ENCODE results near the gene CCL20.
"Not testable (repeated sequence)": the region's sequence is repeated elsewhere in the genome, so short reads cannot be mapped to it uniquely, and the experiment has no call there.

The CCL20 gene

GRCh38 chr2:227796045-227796711, 17.5 kb upstream of the CCL20 start:
- Histone ChIP-seq H2AFZ (ENCODE audit: low read depth) (no peak overlapping the region), H3K79me2 (ENCODE audit: insufficient read depth, low read depth) (no peaks in the 10 kb centered on the region), H3K4me1 (ENCODE audit: low read depth, poor library complexity, severe bottlenecking) (no peaks in the 10 kb centered on the region), H3K9ac (no peak overlapping the region), H3K36me3 (ENCODE audit: insufficient read depth) (no peaks in the 10 kb centered on the region), H3K4me3 (IDR thresholded peaks at IDR 0.05; ENCODE audit: insufficient read depth, low read depth, low read length) (no peak overlapping the region), H3K27ac (no peak overlapping the region), H3K4me2 (no peak overlapping the region), H3K27me3 (ENCODE audit: insufficient read depth, low read depth) (no peaks in the 10 kb centered on the region), H4K20me1 (ENCODE audit: insufficient read depth) (no peaks in the 10 kb centered on the region)
- no peak for TF ChIP-seq CTCF (conservative IDR thresholded peaks at IDR 0.05; ENCODE audit: low read depth, low read length)

- H4K20me1 ChIP-seq (ENCODE audit: insufficient read depth); H3K79me2 ChIP-seq (ENCODE audit: insufficient read depth, low read depth); H3K27me3 ChIP-seq (ENCODE audit: insufficient read depth, low read depth); H3K4me2 ChIP-seq; H2AFZ ChIP-seq (ENCODE audit: low read depth); H3K9ac ChIP-seq; H3K4me1 ChIP-seq (ENCODE audit: low read depth, poor library complexity, severe bottlenecking); H3K4me3 ChIP-seq (IDR thresholded peaks at IDR 0.05; ENCODE audit: insufficient read depth, low read depth, low read length); H3K27ac ChIP-seq; H3K36me3 ChIP-seq (ENCODE audit: insufficient read depth): not testable (repeated sequence)
These were observed 16.9 kb upstream of the CCL20 start for GRCh38 chr2:227796768-227797167.

- no peak overlapping the region for H3K4me2 ChIP-seq
- H3K4me1 ChIP-seq (ENCODE audit: low read depth, poor library complexity, severe bottlenecking) = no peaks in the 10 kb centered on the region
- no peaks in the 10 kb centered on the region for H4K20me1 ChIP-seq (ENCODE audit: insufficient read depth)
- H3K9ac ChIP-seq = no peak overlapping the region
- no peaks in the 10 kb centered on the region for H3K27me3 ChIP-seq (ENCODE audit: insufficient read depth, low read depth)
- H3K27ac ChIP-seq = no peak overlapping the region
- TF ChIP-seq CTCF (conservative IDR thresholded peaks at IDR 0.05; ENCODE audit: low read depth, low read length) = no peak
- no peaks in the 10 kb centered on the region for H3K36me3 ChIP-seq (ENCODE audit: insufficient read depth)
- H2AFZ ChIP-seq (ENCODE audit: low read depth) = no peak overlapping the region
- no peak overlapping the region for H3K4me3 ChIP-seq (IDR thresholded peaks at IDR 0.05; ENCODE audit: insufficient read depth, low read depth, low read length)
- H3K79me2 ChIP-seq (ENCODE audit: insufficient read depth, low read depth) = no peaks in the 10 kb centered on the region
These were observed 14.4 kb upstream of the CCL20 start for GRCh38 chr2:227799202-227799601.

GRCh38 chr2:227802882-227803281, 10.8 kb upstream of the CCL20 start:
- no peaks in the 10 kb centered on the region for H3K36me3 ChIP-seq (ENCODE audit: insufficient read depth)
- H4K20me1 ChIP-seq (ENCODE audit: insufficient read depth) = no peaks in the 10 kb centered on the region
- H3K4me1 ChIP-seq (ENCODE audit: low read depth, poor library complexity, severe bottlenecking) = no peaks in the 10 kb centered on the region
- H2AFZ ChIP-seq (ENCODE audit: low read depth) = no peak overlapping the region
- no peak for TF ChIP-seq CTCF (conservative IDR thresholded peaks at IDR 0.05; ENCODE audit: low read depth, low read length)
- no peak overlapping the region for H3K27ac ChIP-seq
- H3K4me3 ChIP-seq (IDR thresholded peaks at IDR 0.05; ENCODE audit: insufficient read depth, low read depth, low read length) = no peak overlapping the region
- no peaks in the 10 kb centered on the region for H3K79me2 ChIP-seq (ENCODE audit: insufficient read depth, low read depth)
- no peak overlapping the region for H3K4me2 ChIP-seq
- no peaks in the 10 kb centered on the region for H3K27me3 ChIP-seq (ENCODE audit: insufficient read depth, low read depth)
- no peak overlapping the region for H3K9ac ChIP-seq

- no peaks in the 10 kb centered on the region for H3K36me3 ChIP-seq (ENCODE audit: insufficient read depth)
- no peak overlapping the region for H2AFZ ChIP-seq (ENCODE audit: low read depth)
- H3K27ac ChIP-seq = no peak overlapping the region
- no peak overlapping the region for H3K4me3 ChIP-seq (IDR thresholded peaks at IDR 0.05; ENCODE audit: insufficient read depth, low read depth, low read length)
- no peak overlapping the region for H3K4me2 ChIP-seq
- no peaks in the 10 kb centered on the region for H3K4me1 ChIP-seq (ENCODE audit: low read depth, poor library complexity, severe bottlenecking)
- H4K20me1 ChIP-seq (ENCODE audit: insufficient read depth) = no peaks in the 10 kb centered on the region
- no peak overlapping the region for H3K9ac ChIP-seq
- H3K27me3 ChIP-seq (ENCODE audit: insufficient read depth, low read depth) = no peaks in the 10 kb centered on the region
- H3K79me2 ChIP-seq (ENCODE audit: insufficient read depth, low read depth) = no peaks in the 10 kb centered on the region
- no peak for TF ChIP-seq CTCF (conservative IDR thresholded peaks at IDR 0.05; ENCODE audit: low read depth, low read length)
These were observed 8.7 kb upstream of the CCL20 start for GRCh38 chr2:227804975-227805374.
